OCI-LY1 (cell line): ENCODE data around the gene CHST11.

Experiments used
- EZH2 ChIP-seq: fragments of 200-600 bp; sonication (generic), shearing (Covaris generic); IDR thresholded peaks from 2 replicates; pipeline ENCODE4 v1.8.0; 2017; ENCODE audit warnings: borderline replicate concordance, mixed run types, mild to moderate bottlenecking, antibody characterized with exemption, low read length, moderate library complexity, mixed read lengths
- TF ChIP-seq, protein P1 (sequence below): fragments of 200-600 bp; sonication (generic), shearing (Covaris generic); IDR thresholded peaks from 2 replicates; pipeline ENCODE4 v1.5.1; 2017; ENCODE audit warnings: mild to moderate bottlenecking, antibody characterized with exemption, low read length, moderate library complexity, mixed read lengths

DNA sequence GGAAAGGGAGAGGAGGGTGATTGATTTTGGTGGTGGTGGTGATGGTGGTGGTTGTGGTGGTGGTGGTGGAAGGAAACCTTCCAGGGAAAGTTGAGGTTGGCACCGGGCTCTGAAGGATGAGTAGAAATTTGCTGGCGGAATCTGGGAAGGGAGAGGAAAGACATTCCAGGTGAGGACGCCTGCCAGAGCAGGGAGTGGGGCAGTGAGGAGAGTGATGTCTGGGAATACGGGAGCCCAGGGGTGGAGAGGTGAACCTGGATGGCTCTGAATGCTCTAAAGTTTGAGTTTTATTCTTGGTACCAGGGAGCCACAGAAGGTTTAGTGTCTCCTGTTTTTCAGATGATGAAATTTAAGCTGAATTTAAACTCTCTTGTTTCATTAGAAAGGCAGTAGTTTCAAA, 16.0 kb downstream of the CHST11 start:
- TF ChIP-seq, protein P1, sequence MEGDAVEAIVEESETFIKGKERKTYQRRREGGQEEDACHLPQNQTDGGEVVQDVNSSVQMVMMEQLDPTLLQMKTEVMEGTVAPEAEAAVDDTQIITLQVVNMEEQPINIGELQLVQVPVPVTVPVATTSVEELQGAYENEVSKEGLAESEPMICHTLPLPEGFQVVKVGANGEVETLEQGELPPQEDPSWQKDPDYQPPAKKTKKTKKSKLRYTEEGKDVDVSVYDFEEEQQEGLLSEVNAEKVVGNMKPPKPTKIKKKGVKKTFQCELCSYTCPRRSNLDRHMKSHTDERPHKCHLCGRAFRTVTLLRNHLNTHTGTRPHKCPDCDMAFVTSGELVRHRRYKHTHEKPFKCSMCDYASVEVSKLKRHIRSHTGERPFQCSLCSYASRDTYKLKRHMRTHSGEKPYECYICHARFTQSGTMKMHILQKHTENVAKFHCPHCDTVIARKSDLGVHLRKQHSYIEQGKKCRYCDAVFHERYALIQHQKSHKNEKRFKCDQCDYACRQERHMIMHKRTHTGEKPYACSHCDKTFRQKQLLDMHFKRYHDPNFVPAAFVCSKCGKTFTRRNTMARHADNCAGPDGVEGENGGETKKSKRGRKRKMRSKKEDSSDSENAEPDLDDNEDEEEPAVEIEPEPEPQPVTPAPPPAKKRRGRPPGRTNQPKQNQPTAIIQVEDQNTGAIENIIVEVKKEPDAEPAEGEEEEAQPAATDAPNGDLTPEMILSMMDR: no peak
- no peak for TF ChIP-seq EZH2
